Esophagus (tissue), 2 donors: ENCODE measurements around the gene ANKRD37. TPM values are rescaled to one million over a fixed set of nuclear protein-coding genes. Genes with fewer than 3 reads are reported as not detected.

ENCODE experiments used
- H3K27ac ChIP-seq, 2 donors: one replicate each; pipeline ENCODE4 v1.5.1; 2013; ENCODE audit warnings: low read depth in 2 of 2, mild to moderate bottlenecking in 2 of 2, inconsistent platforms in 1 of 2, low read length in 1 of 2, moderate library complexity in 1 of 2
- H3K27me3 ChIP-seq, 2 donors: one replicate each; pipeline ENCODE4 v1.6.1; 2013; ENCODE audit warnings: low read length in 2 of 2, control low read depth in 1 of 2, mild to moderate bottlenecking in 1 of 2; ENCODE audit not compliant: insufficient read depth in 2 of 2, control insufficient read depth in 1 of 2
- H3K36me3 ChIP-seq, 2 donors: one replicate each; pipeline ENCODE4 v1.6.1; 2013; ENCODE audit warnings: low read length in 1 of 2; ENCODE audit not compliant: control insufficient read depth in 2 of 2, insufficient read depth in 2 of 2
- H3K4me1 ChIP-seq, 2 donors: one replicate each; pipeline ENCODE4 v1.6.1; 2013; ENCODE audit warnings: low read length in 1 of 2; ENCODE audit not compliant: control insufficient read depth in 2 of 2, insufficient read depth in 2 of 2
- H3K4me3 ChIP-seq, 2 donors: one replicate each; pipeline ENCODE4 v1.5.1; 2013; ENCODE audit warnings: low read length in 2 of 2, mild to moderate bottlenecking in 2 of 2, low read depth in 1 of 2, moderate library complexity in 1 of 2
- H3K9me3 ChIP-seq, 2 donors: one replicate each; pipeline ENCODE4 v1.6.1; 2013; ENCODE audit warnings: mild to moderate bottlenecking in 2 of 2, low read depth in 1 of 2, low read length in 1 of 2, moderate library complexity in 1 of 2; ENCODE audit not compliant: control insufficient read depth in 2 of 2, insufficient read depth in 1 of 2
- WGBS, 2 donors: extraction: QIAGEN DNeasy Blood & Tissue Kit; methylation state at CpG; one replicate each; pipeline ENCODE4 v1.1.7; 2013; 5-methylcytosine and 5-hydroxymethylcytosine counted together
- polyA plus RNA-seq, 2 donors: library from polyadenylated mRNA; stranded (reverse); fragments of 200-250 nt; gene quantifications; one replicate each; pipeline ENCODE4 v1.2.3, GENCODE V29; 2013
- donor health status: healthy with polysubstance abuse.
- donor health status: Bipolar disorder and iron deficiency.

Gene ANKRD37
- polyA plus RNA-seq, 2 donors = 64.1 to 112 TPM

DNA sequence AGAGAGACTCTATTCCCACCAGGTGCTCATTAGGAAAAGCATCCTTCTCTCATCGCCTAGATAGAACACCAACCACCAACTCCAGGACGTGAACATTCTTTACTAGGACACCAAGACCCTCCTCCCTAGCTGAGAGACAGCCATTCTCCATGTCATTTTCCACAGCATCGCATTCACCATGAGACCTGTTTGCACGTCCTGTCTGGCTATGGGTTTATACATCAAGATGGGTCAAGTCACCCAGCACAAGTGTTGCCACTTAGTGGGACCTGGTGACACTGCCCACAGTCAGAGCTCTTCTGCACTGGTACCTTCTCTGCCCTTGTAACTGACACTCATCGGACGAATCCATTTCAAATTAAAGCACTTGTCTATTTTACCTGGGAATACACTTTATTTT is 18.4 kb upstream of the ANKRD37 start:
- Histone ChIP-seq H3K27me3 (no peaks in the 10 kb centered on the region), H3K36me3 (no peaks in the 10 kb centered on the region), H3K9me3 (no peaks in the 10 kb centered on the region), H3K4me1 (no peaks in the 10 kb centered on the region), H3K27ac (no peak overlapping the region), H3K4me3 (no peak overlapping the region)
- WGBS, 2 donors = 90 to 98% methylated on average over 6 of the region's 6 CpGs

DNA sequence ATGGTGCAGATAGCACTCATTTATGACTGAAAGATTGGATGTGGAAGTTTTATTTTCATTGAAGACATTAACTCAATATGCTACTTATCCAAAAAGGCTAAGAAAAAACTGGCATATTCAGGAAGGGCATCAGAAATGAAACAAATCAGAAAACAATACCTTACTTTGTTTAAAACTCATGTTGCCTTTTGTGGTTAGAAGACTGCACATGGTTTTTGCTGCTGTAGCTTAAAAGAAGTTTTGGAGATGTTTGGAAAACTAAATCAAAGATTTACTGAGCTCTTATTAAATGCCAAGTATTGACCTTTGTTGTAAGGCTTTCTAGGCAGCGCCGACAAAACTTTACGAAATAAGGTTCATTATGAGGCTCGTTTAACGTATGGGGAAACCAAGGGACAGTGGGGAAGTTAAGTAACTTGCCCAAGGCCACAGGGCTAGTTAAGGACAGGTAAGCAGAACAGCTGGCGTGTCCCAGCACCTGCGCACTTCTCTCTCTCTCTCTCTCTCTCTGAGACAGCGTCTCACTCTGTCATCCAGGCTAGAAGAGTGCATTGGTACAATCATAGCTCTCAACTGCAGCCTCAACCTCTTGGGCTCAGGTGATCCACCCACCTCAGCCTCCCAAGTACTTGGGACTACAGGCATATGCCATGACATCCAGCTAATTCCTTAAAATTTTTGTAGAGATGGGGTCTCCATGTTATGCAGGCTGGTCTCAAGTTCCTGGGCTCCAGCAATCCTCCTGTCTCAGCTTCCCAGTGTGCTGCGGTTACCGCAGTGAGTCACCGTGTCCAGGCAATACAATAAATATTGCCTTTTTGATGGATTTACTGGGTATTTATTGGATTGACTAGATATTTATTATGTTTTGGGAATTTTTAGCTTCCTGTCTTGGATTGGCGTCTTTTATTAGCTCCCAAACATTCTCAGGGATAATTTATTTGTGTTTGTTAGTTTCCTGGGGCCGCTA is 17.0 kb upstream of the ANKRD37 start:
- Histone ChIP-seq H3K4me3 (no peak overlapping the region), H3K36me3 (no peaks in the 10 kb centered on the region), H3K27me3 (no peaks in the 10 kb centered on the region), H3K4me1 (no peaks in the 10 kb centered on the region), H3K9me3 (no peaks in the 10 kb centered on the region), H3K27ac (no peak overlapping the region)
- WGBS, 2 donors = 93 to 94% methylated on average over 13 of the region's 13 CpGs

DNA sequence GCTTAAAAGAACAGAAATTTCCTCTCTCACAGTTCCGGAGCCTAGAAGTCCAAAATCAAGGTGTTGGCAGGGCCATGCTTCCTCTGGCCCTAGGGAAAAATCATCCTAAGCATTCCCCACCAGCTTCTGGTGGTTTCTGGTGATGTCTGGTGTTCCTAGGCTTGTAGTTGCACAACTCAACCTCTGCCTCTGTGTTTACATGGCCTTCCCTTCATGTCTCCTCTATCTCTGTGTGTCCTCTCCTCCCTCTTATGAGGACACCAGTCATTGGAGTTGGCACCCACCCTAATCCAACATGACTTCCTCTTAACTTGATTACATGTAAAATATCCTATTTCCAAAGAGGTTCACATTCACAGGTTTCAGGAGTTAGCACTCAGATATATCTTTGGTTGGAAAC is 16.3 kb upstream of the ANKRD37 start:
- H3K9me3 ChIP-seq = no peaks in the 10 kb centered on the region
- no peak overlapping the region for H3K27ac ChIP-seq
- no peaks in the 10 kb centered on the region for H3K36me3 ChIP-seq
- no peak overlapping the region for H3K4me3 ChIP-seq
- 94 to 96% methylated on average over 1 of the region's 1 CpG for WGBS, 2 donors
- no peaks in the 10 kb centered on the region for H3K4me1 ChIP-seq
- H3K27me3 ChIP-seq = no peaks in the 10 kb centered on the region

DNA sequence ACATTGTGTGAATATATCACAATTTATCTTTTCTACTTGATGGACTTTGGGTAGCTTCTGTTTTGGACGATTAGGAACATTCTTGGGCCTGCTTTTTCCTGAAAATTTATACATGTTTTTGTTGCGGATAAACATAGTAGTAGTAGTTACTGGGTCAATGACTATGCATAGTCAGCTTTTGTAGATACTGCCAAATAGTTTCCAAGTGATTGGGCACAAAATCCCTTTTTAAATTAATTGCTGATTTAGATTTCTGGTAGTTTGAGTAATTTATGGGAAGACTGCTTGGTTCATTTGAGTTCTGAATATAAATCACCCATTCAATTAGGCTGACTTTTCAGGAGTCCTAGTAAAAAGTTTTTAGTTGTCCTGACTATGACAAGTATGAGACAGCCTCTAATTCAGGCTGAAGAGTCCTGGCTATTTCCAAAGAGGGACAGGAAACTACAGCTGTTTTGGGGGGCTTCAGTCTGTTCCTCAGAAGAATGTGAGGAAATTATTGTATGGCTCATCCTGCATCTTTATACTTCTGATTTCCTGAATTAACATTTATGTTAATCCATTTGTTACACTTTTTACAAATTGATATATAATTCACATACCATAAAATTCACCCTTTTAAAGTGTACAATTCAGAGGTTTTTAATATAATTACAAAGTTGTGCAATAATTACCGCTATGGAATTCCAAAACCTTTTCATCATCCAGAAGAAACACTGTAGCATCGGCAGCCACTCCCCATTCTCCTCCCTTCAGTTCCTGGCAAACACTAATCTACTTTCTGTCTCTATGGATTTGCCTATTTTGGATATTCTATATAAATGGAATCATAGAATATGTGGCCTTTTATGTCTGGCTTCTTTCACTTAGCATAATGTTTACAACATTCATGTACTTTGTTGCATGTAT is 15.1 kb upstream of the ANKRD37 start:
- 35 to 48% methylated on average over 4 of the region's 4 CpGs for WGBS, 2 donors

DNA sequence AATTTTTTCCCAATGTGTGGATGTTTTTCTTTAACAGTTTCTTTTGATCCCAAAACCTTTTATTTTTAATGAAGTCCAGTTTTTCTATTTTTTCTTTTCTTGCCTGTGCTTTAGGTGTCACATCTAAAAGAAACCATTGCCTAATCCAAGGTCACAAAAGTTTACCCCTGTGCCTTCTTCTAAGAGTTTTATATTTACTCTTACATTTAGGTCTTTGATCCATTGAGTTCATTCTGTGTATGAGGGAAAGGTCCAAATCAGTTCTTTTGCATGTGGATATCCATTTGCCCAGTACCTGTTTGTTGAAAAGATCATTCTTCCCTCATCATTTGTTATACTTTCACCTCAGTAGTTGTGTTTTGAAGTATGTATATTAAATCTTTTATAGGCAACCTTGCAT is 13.9 kb upstream of the ANKRD37 start:
- Histone ChIP-seq H3K4me1 (peaks cover 0 to 2% of the 10 kb centered on the region in 2 donors), H3K4me3 (no peak overlapping the region), H3K27ac (no peak overlapping the region), H3K9me3 (no peaks in the 10 kb centered on the region), H3K36me3 (no peaks in the 10 kb centered on the region), H3K27me3 (no peaks in the 10 kb centered on the region)

More for the DNA sequence above, 15.1 kb upstream of the ANKRD37 start:
- no peaks in the 10 kb centered on the region for H3K9me3 ChIP-seq
- no peaks in the 10 kb centered on the region for H3K4me1 ChIP-seq
- H3K36me3 ChIP-seq = no peaks in the 10 kb centered on the region
- no peaks in the 10 kb centered on the region for H3K27me3 ChIP-seq
- H3K27ac ChIP-seq = no peak overlapping the region
- no peak overlapping the region for H3K4me3 ChIP-seq

DNA sequence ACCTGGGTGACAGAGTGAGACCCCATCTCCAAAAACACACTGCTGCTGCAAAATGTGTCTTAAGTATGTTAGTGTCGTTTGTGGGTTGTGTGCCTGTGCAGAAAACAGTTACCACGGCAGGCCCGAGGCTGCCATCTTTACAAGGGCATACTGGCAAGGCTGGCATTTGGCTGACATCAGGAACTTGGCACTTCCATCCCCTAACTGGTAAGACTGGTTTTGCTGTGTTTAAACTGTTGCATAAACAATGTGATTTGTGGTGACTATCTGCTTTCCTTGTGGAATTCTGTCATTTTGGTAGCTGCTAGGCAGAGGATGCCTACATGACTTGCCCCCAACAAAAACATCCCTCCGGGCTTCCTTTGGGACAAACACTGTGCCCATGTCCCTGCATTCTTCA is 13.2 kb upstream of the ANKRD37 start:
- Histone ChIP-seq H3K4me1 (peaks cover 0 to 2% of the 10 kb centered on the region in 2 donors), H3K27me3 (no peaks in the 10 kb centered on the region), H3K9me3 (no peaks in the 10 kb centered on the region), H3K36me3 (no peaks in the 10 kb centered on the region), H3K4me3 (peak overlapping the region in 1 of 2 donors; percentile 8), H3K27ac (peak overlapping the region; percentile 67 to 84)
- 47 to 48% methylated on average over 4 of the region's 4 CpGs for WGBS, 2 donors

DNA sequence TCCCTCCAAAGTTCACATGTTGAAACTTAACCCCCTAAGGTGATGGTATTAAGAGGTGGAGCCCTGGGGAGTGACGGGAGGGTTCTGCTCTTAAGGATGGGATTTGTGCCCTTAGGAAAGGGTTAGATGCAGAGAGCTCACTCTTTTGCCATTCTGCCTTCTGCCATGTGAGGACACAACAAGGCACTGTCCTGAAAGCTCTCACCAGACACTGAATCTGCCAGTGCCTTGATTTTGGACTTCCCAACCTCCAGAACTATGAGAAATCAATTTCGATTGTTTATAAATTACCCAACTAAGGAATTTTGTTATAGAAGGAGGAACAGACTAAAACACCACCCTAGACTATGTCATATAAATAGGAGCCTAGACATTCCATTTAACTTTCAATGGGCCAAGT is 12.6 kb upstream of the ANKRD37 start:
- no peaks in the 10 kb centered on the region for H3K36me3 ChIP-seq
- H3K27ac ChIP-seq = peak overlapping the region; percentile 67 to 84
- H3K4me3 ChIP-seq = no peak overlapping the region
- H3K27me3 ChIP-seq = no peaks in the 10 kb centered on the region
- WGBS, 2 donors = 73 to 93% methylated on average over 2 of the region's 2 CpGs
- H3K4me1 ChIP-seq = peaks cover 0 to 2% of the 10 kb centered on the region in 2 donors
- no peaks in the 10 kb centered on the region for H3K9me3 ChIP-seq

DNA sequence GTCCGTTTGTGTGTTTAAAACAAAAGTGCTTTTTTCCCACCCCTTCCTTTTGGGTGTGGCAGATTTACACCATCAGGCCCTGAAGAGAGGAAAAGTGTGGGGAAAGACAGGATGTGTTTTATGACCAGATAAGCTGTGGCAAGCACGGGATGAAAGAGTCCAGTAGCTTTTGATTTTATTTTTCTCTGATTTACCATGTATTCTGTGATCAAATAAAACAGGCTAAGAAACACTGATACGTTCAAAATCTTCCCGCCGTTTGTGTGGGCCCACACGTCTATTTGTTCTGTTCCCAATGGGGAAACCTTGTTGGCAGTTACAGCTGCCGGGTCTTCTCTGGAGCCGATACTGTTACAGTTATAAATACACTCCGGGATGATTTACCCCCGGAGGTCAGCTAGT is 11.7 kb upstream of the ANKRD37 start:
- H3K27ac ChIP-seq = no peak overlapping the region

DNA sequence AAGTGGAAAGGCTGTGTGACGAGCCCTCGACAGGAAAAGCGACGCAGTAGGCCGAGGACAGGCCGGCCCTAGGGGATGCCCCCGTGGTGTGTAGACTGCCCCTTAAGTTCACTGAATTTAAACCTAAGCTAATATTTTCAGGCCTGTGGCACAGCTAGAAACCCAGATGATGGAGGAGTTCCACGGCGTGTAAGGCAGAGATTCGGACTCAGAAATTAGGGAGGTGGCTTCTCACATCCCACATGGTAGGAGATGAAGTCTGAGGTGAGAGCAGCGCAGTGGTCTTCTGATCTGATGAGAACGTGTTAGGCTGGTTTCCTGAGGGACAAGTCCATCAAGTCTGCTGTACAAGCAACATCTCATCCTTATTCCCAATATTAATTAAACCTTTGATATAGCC is 8.7 kb upstream of the ANKRD37 start:
- Histone ChIP-seq H3K27me3 (no peaks in the 10 kb centered on the region), H3K4me3 (no peak overlapping the region), H3K4me1 (peaks cover 0 to 2% of the 10 kb centered on the region in 2 donors), H3K36me3 (no peaks in the 10 kb centered on the region), H3K9me3 (no peaks in the 10 kb centered on the region), H3K27ac (no peak overlapping the region)
- WGBS, 2 donors = 96 to 97% methylated on average over 12 of the region's 12 CpGs

More for the DNA sequence above, 11.7 kb upstream of the ANKRD37 start:
- H3K27me3 ChIP-seq = no peaks in the 10 kb centered on the region
- WGBS, 2 donors = 41 to 50% methylated on average over 10 of the region's 10 CpGs
- no peak overlapping the region for H3K4me3 ChIP-seq
- peaks cover 0 to 2% of the 10 kb centered on the region in 2 donors for H3K4me1 ChIP-seq
- H3K36me3 ChIP-seq = no peaks in the 10 kb centered on the region
- H3K9me3 ChIP-seq = no peaks in the 10 kb centered on the region
